Right kidney (tissue), 1 donor: ENCODE measurements around the gene FABP1.

Source experiments
- DNase-seq: peaks from one replicate; pipeline ENCODE4 v3.0.0-alpha.2; 2016

FABP1 gene

GRCh38 chr2:88080545-88080944, 47.3 kb downstream of the FABP1 start:
- DNase-seq: no peak

- DNase-seq: no peak
These were observed 49.2 kb downstream of the FABP1 start for GRCh38 chr2:88078643-88079172.

GRCh38 chr2:88077080-88077479, 50.8 kb downstream of the FABP1 start:
- no peak for DNase-seq

- no peak for DNase-seq
These were observed 53.0 kb downstream of the FABP1 start for GRCh38 chr2:88074854-88075292.

- DNase-seq: no peak
These were observed 53.7 kb downstream of the FABP1 start for GRCh38 chr2:88074150-88074549.
